H9 (cell line): Measurements from ENCODE around the gene SRPK3. TPM values are rescaled to one million over a fixed set of nuclear protein-coding genes. Genes with fewer than 3 reads are reported as not detected.
"Not testable (repeated sequence)": the region's sequence is repeated elsewhere in the genome, so short reads cannot be mapped to it uniquely, and the experiment has no call there.

Experiments used
- DNase-seq: peaks from one replicate; pipeline ENCODE4 v3.0.0-alpha.2; 2017
- H2AFZ ChIP-seq: one replicate; pipeline ENCODE4 v1.6.1; 2013; ENCODE audit warnings: mild to moderate bottlenecking, low read length, control low read depth, moderate library complexity
- H2AK5ac ChIP-seq: 2 replicates; pipeline ENCODE4 v1.6.1; 2013; ENCODE audit warnings: low read length, control low read depth, mixed read lengths; ENCODE audit not compliant: insufficient read length
- H2BK120ac ChIP-seq: one replicate; pipeline ENCODE4 v1.6.1; 2013; ENCODE audit warnings: low read depth, mild to moderate bottlenecking, low read length, control low read depth, inconsistent platforms; ENCODE audit not compliant: poor library complexity, severe bottlenecking
- H2BK12ac ChIP-seq: 2 replicates; pipeline ENCODE4 v1.6.1; 2013; ENCODE audit warnings: low read length, control low read depth, mixed read lengths, low read depth; ENCODE audit not compliant: insufficient read length
- H2BK15ac ChIP-seq: 2 replicates; pipeline ENCODE4 v1.6.1; 2013; ENCODE audit warnings: low read depth, low read length, control low read depth
- H2BK20ac ChIP-seq: one replicate; pipeline ENCODE4 v1.6.1; 2013; ENCODE audit warnings: low read depth, mild to moderate bottlenecking, low read length, control low read depth, inconsistent platforms; ENCODE audit not compliant: poor library complexity, severe bottlenecking
- H2BK5ac ChIP-seq: 2 replicates; pipeline ENCODE4 v1.6.1; 2013; ENCODE audit warnings: low read length, control low read depth, mixed read lengths; ENCODE audit not compliant: insufficient read length
- H3K14ac ChIP-seq: 2 replicates; pipeline ENCODE4 v1.6.1; 2013; ENCODE audit warnings: low read length, control low read depth; ENCODE audit not compliant: insufficient read depth
- H3K18ac ChIP-seq: 2 replicates; pipeline ENCODE4 v1.6.1; 2013; ENCODE audit warnings: low read depth, mild to moderate bottlenecking, mixed read lengths, low read length, control low read depth; ENCODE audit not compliant: insufficient read length
- H3K23ac ChIP-seq: 2 replicates; pipeline ENCODE4 v1.6.1; 2013; ENCODE audit warnings: low read length, control low read depth, mixed read lengths, low read depth; ENCODE audit not compliant: insufficient read length
- H3K23me2 ChIP-seq: 2 replicates; pipeline ENCODE4 v1.6.1; 2013; ENCODE audit warnings: low read depth, mild to moderate bottlenecking, mixed read lengths, low read length, control low read depth; ENCODE audit not compliant: insufficient read length, poor library complexity, severe bottlenecking
- H3K27ac ChIP-seq: 2 replicates; pipeline ENCODE4 v1.5.1; 2013; ENCODE audit warnings: low read length, control low read depth, mixed read lengths, low read depth; ENCODE audit not compliant: insufficient read length
- H3K27me3 ChIP-seq: 2 replicates; pipeline ENCODE4 v1.6.1; 2013; ENCODE audit warnings: low read length, control low read depth, inconsistent platforms; ENCODE audit not compliant: insufficient read depth
- H3K4ac ChIP-seq: 2 replicates; pipeline ENCODE4 v1.6.1; 2013; ENCODE audit warnings: low read depth, mild to moderate bottlenecking, control low read depth, inconsistent platforms, low read length, moderate library complexity
- H3K4me1 ChIP-seq: 2 replicates; pipeline ENCODE4 v1.6.1; 2013; ENCODE audit warnings: low read length, control low read depth, inconsistent platforms; ENCODE audit not compliant: insufficient read depth
- H3K4me2 ChIP-seq: 2 replicates; pipeline ENCODE4 v1.6.1; 2013; ENCODE audit warnings: low read length, control low read depth, mixed read lengths; ENCODE audit not compliant: insufficient read length, insufficient read depth
- H3K56ac ChIP-seq: 2 replicates; pipeline ENCODE4 v1.6.1; 2013; ENCODE audit warnings: low read depth, mild to moderate bottlenecking, mixed read lengths, low read length, control low read depth; ENCODE audit not compliant: insufficient read length
- H3K79me1 ChIP-seq: 2 replicates; pipeline ENCODE4 v1.6.1; 2013; ENCODE audit warnings: low read depth, mild to moderate bottlenecking, moderate library complexity, low read length, control low read depth, inconsistent platforms; ENCODE audit not compliant: insufficient read depth, poor library complexity, severe bottlenecking
- H3K79me2 ChIP-seq: 2 replicates; pipeline ENCODE4 v1.6.1; 2013; ENCODE audit warnings: low read length, control low read depth, inconsistent platforms; ENCODE audit not compliant: insufficient read depth
- H3K9ac ChIP-seq: 2 replicates; pipeline ENCODE4 v1.6.1; 2013; ENCODE audit warnings: low read length, control low read depth, mixed read lengths; ENCODE audit not compliant: insufficient read length; ENCODE audit errors: extremely low read depth
- H3K9me3 ChIP-seq: one replicate; pipeline ENCODE4 v1.6.1; 2013; ENCODE audit warnings: low read depth, low read length, inconsistent platforms; ENCODE audit not compliant: control insufficient read depth
- H3T11ph ChIP-seq: one replicate; pipeline ENCODE4 v1.6.1; 2013; ENCODE audit warnings: mild to moderate bottlenecking, low read length, control low read depth, inconsistent platforms
- H4K20me1 ChIP-seq: one replicate; pipeline ENCODE4 v1.6.1; 2013; ENCODE audit not compliant: control insufficient read depth, insufficient read length, insufficient read depth
- H4K5ac ChIP-seq: 2 replicates; pipeline ENCODE4 v1.6.1; 2013; ENCODE audit warnings: low read depth, mild to moderate bottlenecking, mixed read lengths, low read length, control low read depth; ENCODE audit not compliant: insufficient read length
- H4K8ac ChIP-seq: replicated peaks from 2 replicates; pipeline ENCODE4 v1.6.1; 2013; ENCODE audit warnings: low read length, control low read depth, mixed read lengths, low read depth; ENCODE audit not compliant: insufficient read length
- H4K91ac ChIP-seq: 2 replicates; pipeline ENCODE4 v1.6.1; 2013; ENCODE audit warnings: low read depth, mild to moderate bottlenecking, moderate library complexity, mixed read lengths, low read length, control low read depth; ENCODE audit not compliant: insufficient read length
- H3K27ac Mint-ChIP-seq, 3 experiments: 2 replicates in 2 of 3; 3 replicates in 1 of 3; pipeline ENCODE4 v1.8.0; 2020 to 2021; ENCODE audit warnings: mixed read lengths in 3 of 3, mild to moderate bottlenecking in 1 of 3, moderate library complexity in 1 of 3
- H3K27me3 Mint-ChIP-seq: 2 replicates; pipeline ENCODE4 v1.8.0; 2021; ENCODE audit warnings: low read depth, mild to moderate bottlenecking, moderate library complexity, mixed read lengths
- H3K36me3 Mint-ChIP-seq, 3 experiments: 2 replicates in 2 of 3; 3 replicates in 1 of 3; pipeline ENCODE4 v1.8.0; 2020 to 2021; ENCODE audit warnings: low read depth in 3 of 3, mixed read lengths in 3 of 3; ENCODE audit not compliant: insufficient read depth in 1 of 3
- H3K4me1 Mint-ChIP-seq, 2 experiments: 2 replicates each; pipeline ENCODE4 v1.8.0; 2020; ENCODE audit warnings: mixed read lengths in 2 of 2
- H3K4me3 Mint-ChIP-seq, 2 experiments: 2 replicates in 1 of 2; 3 replicates in 1 of 2; pipeline ENCODE4 v1.8.0; 2020 to 2021; ENCODE audit warnings: mild to moderate bottlenecking in 2 of 2, mixed read lengths in 2 of 2, moderate library complexity in 1 of 2
- H3K9me3 Mint-ChIP-seq, 2 experiments: 2 replicates in 1 of 2; 3 replicates in 1 of 2; pipeline ENCODE4 v1.8.0; 2020; ENCODE audit warnings: mild to moderate bottlenecking in 2 of 2, mixed read lengths in 2 of 2, moderate library complexity in 1 of 2
- WGBS: extraction: QIAGEN DNeasy Blood & Tissue Kit; methylation state at CpG from one replicate; pipeline ENCODE4 v1.1.7; 2013; ENCODE audit warnings: missing lambda C conversion rate, low lambda C conversion rate, mixed read lengths; ENCODE audit not compliant: insufficient read length; ENCODE audit errors: extremely low coverage; 5-methylcytosine and 5-hydroxymethylcytosine counted together
- total RNA-seq: library from RNA; stranded (reverse); gene quantifications from 2 replicates; pipeline ENCODE4 v1.2.1, GENCODE V29; 2021
- TF ChIP-seq, protein P1 (sequence below): fragments of 200-600 bp; sonication (generic); conservative IDR thresholded peaks from 3 replicates; pipeline ENCODE4 v1.8.0; 2021; ENCODE audit warnings: antibody characterized with exemption, mild to moderate bottlenecking

SRPK3 gene
- total RNA-seq, 1 experiment from 2014 or later, result not detected

DNA sequence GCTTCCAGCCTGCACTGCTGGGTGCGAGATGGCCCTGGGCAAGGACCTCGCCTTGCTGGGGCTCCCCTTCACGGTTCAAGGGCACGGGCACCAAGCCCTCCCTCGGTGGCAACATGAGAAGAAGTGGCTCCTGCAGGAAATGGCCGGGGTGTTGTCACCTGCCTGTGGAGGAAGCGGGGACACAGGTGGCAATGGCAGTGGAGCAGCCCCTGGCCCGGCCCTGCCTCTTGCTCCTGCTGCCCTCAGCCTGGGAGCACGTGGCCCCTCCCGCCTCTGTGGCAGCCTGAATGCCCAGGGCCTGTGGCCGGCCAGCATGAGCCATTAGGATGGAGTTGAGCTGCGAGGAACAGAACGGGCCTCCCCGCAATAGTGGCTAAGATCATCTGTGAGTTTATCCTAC, 39.4 kb upstream of the SRPK3 start:
- no peaks in the 10 kb centered on the region for H4K20me1 ChIP-seq
- no peak overlapping the region for H3K27ac Mint-ChIP-seq
- no peak overlapping the region for H3K18ac ChIP-seq
- H2BK12ac ChIP-seq, result no peak overlapping the region
- H2BK15ac ChIP-seq, result no peak overlapping the region
- peaks cover 5% of the 10 kb centered on the region for H3K9me3 ChIP-seq
- H3K4me3 Mint-ChIP-seq, result no peak overlapping the region
- no peak overlapping the region for H2AK5ac ChIP-seq
- H3K79me1 ChIP-seq, result no peaks in the 10 kb centered on the region
- H3K9ac ChIP-seq, result no peak overlapping the region
- H3K79me2 ChIP-seq, result no peaks in the 10 kb centered on the region
- peaks cover 4 to 16% (median 7%) of the 10 kb centered on the region in 3 experiments; a peak in 6 of 7 replicates for H3K36me3 Mint-ChIP-seq
- no peak overlapping the region for H2BK5ac ChIP-seq
- no peak overlapping the region for H3K4ac ChIP-seq
- no peaks in the 10 kb centered on the region for H3K4me1 ChIP-seq
- H3T11ph ChIP-seq, result no peak overlapping the region
- no peak overlapping the region for H4K8ac ChIP-seq
- H3K27me3 Mint-ChIP-seq, result peaks cover 3% of the 10 kb centered on the region; the same call in 1 of the 2 replicates
- TF ChIP-seq, protein P1, sequence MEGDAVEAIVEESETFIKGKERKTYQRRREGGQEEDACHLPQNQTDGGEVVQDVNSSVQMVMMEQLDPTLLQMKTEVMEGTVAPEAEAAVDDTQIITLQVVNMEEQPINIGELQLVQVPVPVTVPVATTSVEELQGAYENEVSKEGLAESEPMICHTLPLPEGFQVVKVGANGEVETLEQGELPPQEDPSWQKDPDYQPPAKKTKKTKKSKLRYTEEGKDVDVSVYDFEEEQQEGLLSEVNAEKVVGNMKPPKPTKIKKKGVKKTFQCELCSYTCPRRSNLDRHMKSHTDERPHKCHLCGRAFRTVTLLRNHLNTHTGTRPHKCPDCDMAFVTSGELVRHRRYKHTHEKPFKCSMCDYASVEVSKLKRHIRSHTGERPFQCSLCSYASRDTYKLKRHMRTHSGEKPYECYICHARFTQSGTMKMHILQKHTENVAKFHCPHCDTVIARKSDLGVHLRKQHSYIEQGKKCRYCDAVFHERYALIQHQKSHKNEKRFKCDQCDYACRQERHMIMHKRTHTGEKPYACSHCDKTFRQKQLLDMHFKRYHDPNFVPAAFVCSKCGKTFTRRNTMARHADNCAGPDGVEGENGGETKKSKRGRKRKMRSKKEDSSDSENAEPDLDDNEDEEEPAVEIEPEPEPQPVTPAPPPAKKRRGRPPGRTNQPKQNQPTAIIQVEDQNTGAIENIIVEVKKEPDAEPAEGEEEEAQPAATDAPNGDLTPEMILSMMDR, result no peak
- no peak overlapping the region for H4K91ac ChIP-seq
- no peak overlapping the region for H3K27ac ChIP-seq
- H2BK120ac ChIP-seq, result no peak overlapping the region
- no peak overlapping the region for H3K23ac ChIP-seq
- no peak overlapping the region for H2BK20ac ChIP-seq
- DNase-seq, result no peak
- no CpG with 5 or more reads among the region's 14 CpGs for WGBS
- H3K4me1 Mint-ChIP-seq, result peaks cover 0 to 4% of the 10 kb centered on the region in 2 experiments; a peak in 2 of 4 replicates
- H3K14ac ChIP-seq, result no peak overlapping the region
- no peak overlapping the region for H4K5ac ChIP-seq
- H3K9me3 Mint-ChIP-seq, result peaks cover 59 to 76% of the 10 kb centered on the region in 2 experiments
- no peak overlapping the region for H3K4me2 ChIP-seq
- peaks cover 7% of the 10 kb centered on the region for H3K23me2 ChIP-seq
- no peak overlapping the region for H2AFZ ChIP-seq
- H3K27me3 ChIP-seq, result no peaks in the 10 kb centered on the region
- H3K56ac ChIP-seq, result no peak overlapping the region

DNA sequence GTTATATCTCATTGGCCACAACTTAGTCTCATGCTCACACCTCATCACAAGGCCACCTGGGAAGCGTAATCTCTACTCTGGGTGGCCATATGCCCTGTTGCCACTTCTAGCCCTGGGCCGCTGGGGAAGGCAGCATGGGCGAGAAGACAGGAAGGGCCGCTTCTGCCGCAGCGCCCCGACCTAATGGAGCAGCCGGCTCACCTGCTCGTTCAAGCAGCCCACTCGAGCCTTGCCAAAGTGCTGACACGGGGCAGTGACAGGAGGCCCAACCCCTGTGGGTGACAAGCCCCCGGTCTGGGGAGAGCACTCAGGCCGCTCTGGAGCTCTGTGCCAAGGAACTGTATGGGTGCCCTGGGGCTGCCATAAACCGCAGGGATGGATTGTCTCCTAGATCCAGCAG, 38.7 kb upstream of the SRPK3 start:
- H3K4ac ChIP-seq, H2AK5ac ChIP-seq, H3K27me3 ChIP-seq, H3K79me1 ChIP-seq, H2AFZ ChIP-seq, H2BK5ac ChIP-seq, H3K4me2 ChIP-seq, H4K8ac ChIP-seq, H3K4me1 ChIP-seq, H3K9me3 ChIP-seq, H3K27ac Mint-ChIP-seq, H2BK20ac ChIP-seq, H3K4me3 Mint-ChIP-seq, H3K14ac ChIP-seq, H3K23me2 ChIP-seq, H3K56ac ChIP-seq, DNase-seq, H3K23ac ChIP-seq, H2BK120ac ChIP-seq, H2BK12ac ChIP-seq, H4K5ac ChIP-seq, H4K91ac ChIP-seq, H3K9ac ChIP-seq, H4K20me1 ChIP-seq, H3K79me2 ChIP-seq, H3K27ac ChIP-seq, H3K4me1 Mint-ChIP-seq, H3K18ac ChIP-seq, H2BK15ac ChIP-seq, H3K27me3 Mint-ChIP-seq, H3T11ph ChIP-seq: not testable (repeated sequence)
- Mint-ChIP-seq H3K9me3 (peaks cover 61 to 78% of the 10 kb centered on the region in 2 experiments), H3K36me3 (peaks cover 2 to 14% (median 4%) of the 10 kb centered on the region in 3 experiments; a peak in 6 of 7 replicates)
- no CpG with 5 or more reads among the region's 14 CpGs for WGBS
